Endothelial cell of hepatic sinusoid (primary cell): ENCODE measurements around the gene MAPK12.
"Not testable (repeated sequence)": the region's sequence is repeated elsewhere in the genome, so short reads cannot be mapped to it uniquely, and the experiment has no call there.

Source experiments
- in situ Hi-C: cut with HindIII; loops from 2 replicates; pipeline ENCODE4 v1.10.0; 2017; ENCODE audit warnings: low sequenced_read_pairs

MAPK12 gene

DNA sequence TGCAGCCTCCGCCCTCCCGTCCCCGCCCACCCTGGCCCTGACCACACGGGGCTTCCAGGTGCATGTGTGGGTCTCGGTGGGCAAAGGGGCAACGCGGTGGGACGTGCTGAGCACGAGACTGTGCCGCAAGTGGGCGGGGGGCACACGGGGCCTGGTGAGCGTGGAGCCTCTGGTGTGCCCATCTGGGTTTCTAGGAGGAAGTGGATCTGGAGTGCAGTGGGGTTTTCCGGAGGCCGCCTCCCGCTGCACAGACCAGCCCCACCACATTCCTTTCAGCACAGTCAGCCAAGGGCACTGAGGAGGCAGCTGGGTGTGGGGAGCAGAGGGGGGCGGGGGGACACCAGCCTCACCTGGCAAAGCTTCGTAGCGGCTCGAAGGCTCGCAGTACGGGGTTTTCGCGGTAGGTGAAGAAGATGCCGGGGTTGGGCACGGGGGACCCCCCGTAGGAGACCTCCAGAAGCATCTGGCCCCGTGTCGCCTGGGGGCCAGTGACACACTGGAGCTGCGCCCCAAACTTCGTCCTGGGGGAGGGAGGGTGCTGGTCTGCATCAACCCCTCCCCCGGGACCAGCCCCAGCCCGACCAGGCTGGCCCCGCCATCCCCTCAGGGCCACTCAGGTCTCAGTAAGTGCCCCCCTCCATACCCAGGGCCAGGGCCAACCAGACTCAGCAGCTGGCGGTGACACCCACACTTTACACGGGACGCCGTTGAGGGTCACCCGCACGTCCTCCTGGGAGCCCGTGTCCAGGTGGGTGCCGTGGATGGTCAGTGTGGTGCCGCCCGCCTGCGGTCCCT is 21.1 kb upstream of the MAPK12 start:
- in situ Hi-C loops: loop anchor here (10.0 kb wide), 1 partner anchor 72 kb away; no protein-coding TSS in a partner anchor

- in situ Hi-C loops: loop anchor here (10.0 kb wide), 1 partner anchor 73 kb away; no protein-coding TSS in a partner anchor
Measured at GRCh38 chr22:50281957-50282356, 20.5 kb upstream of the MAPK12 start.

DNA sequence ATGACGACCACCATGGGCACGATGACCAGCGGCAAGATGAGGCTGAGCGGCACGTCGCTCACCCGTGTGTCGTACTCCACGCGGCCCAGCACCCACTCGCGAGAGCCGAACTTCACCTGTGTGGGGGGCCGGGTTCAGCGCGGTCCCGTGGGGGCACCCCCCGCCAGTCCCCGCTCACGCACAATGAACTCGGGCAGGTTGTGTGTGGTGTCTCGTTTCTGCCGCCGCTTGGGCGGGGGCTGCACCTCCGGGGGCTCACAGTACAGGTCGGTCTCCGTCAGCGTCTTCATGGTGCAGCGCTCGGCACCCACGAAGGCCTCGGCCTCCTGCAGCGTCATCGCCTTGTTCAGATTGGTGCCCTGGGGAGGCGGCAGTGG is 19.9 kb upstream of the MAPK12 start:
- in situ Hi-C loops: loop anchor here (10.0 kb wide), 1 partner anchor 73 kb away; no protein-coding TSS in a partner anchor

- in situ Hi-C loops: loop anchor here (10.0 kb wide), 1 partner anchor 74 kb away; no protein-coding TSS in a partner anchor
Measured at GRCh38 chr22:50280708-50281383, 19.4 kb upstream of the MAPK12 start.

GRCh38 chr22:50280022-50280707 is 18.7 kb upstream of the MAPK12 start:
- in situ Hi-C loops: loop anchor here (10.0 kb wide), 1 partner anchor 75 kb away; no protein-coding TSS in a partner anchor

- in situ Hi-C loops: no loop called here
Measured at GRCh38 chr22:50278956-50279619, 17.6 kb upstream of the MAPK12 start.

GRCh38 chr22:50278461-50278860 is 17.0 kb upstream of the MAPK12 start:
- in situ Hi-C loops: no loop called here

DNA sequence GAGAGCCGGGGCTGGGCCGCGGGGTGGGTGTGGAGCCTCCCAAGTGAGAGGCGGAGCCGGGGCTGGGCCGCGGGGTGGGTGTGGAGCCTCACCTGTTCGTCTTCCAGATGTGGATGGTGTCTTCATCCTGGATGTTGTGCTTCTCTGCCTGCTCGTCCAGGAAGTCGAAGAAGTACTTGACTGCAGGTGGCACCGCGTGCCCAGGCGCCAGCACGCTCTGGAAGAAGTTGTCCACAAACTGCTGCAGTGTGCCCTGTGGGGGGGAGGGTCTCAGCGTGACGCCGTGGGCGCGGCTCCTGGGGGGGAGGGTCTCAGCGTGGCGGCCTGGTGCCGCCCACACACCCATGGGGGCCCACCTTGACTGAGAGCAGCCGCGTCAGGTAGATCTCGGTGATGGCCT is 16.3 kb upstream of the MAPK12 start:
- in situ Hi-C loops: no loop called here

DNA sequence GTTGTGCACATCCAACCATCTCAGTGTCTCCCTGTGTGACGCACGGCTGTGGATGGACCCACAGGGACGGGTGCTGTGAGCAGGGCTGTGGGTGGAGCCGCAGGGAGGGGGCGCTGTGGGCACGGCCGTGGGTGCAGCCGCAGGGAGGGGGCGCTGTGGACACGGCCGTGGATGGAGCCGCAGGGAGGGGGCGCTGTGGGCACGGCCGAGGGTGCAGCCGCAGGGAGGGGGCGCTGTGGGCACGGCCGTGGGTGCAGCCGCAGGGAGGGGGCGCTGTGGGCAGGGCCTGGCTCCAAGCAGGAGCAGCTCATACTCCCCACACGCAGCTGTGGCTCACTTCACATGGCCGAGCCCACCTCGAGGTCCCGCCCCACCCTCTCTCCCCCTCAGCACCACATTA is 14.7 kb upstream of the MAPK12 start:
- in situ Hi-C loops: no loop called here

DNA sequence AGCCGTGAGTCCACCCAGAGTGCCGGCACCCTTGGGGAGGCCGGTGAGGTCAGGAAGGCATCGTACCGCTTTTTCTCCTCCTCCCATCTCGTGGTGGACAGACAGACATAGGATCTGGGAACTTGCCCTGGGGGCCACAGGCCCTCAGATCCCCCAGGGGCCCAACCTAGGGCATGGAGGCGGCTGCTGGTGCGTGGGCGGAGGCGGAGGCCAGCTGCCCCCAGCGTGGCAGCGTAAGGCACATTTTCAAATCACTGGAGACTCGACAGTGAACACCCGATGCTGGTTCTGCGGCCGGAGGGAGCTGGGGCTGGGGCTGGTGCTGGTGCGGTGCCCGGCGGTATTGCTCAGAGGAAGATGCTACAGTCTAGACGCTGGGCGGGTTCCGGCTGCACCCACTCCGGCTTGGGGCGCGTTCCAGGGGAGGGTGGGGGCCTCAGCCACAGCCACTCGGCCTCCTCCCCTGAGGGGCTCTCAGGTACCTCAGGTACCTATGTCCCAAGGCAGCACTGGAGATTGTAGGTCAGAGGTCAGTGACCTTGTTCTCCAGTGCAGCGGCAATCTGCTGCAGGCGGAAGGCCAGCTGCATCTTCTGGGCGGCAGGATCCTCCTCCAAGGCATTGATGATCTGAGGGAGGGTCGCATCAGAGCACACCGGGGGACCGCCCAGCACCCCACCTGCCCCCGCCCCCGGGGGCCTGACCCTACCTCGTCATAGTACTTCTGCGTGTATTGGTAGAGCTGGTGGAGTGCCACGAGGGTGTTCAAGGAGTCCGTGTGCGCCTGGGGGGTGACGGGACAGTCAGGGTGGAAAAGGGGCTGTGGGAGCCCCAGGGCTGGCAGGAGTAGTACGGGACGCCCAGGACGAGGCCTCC is 13.9 kb upstream of the MAPK12 start:
- in situ Hi-C loops: no loop called here

DNA sequence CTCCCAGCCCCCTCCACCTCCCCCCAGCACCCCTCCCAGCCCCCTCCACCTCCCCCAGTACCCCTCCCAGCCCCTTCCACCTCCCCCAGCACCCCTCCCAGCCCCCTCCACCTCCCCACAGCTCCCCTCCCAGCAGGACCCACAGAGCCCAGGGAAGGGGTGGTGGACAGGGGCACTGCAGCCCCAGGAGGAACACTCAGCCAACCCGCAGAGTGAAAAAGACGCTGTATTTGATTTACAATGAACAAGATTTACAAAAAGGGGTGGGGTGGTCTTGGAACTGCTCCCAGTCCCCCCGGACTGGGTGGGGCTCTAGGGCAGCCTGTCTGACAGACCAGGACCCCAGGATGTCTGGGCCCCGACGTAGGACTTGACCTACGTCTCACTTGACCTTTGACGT is 13.3 kb upstream of the MAPK12 start:
- in situ Hi-C loops: no loop called here

DNA sequence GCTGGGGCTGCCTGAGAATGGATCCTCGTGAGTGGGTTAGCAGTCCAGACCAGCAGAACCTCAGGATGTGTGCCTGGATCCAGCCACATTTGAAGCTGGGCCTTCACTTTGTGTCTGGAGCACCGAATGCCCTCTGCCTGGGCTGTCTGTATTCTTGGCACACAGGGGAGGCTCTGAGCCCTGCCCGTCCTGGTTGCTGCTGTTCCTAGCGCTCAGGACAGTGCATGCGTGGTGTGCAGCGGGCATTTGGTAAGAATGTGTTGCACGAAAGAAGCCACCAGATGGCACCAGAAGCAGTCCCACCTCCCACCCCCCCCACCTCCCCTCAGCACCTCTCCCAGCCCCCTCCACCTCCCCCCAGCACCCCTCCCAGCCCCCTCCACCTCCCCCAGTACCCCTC is 12.8 kb upstream of the MAPK12 start:
- in situ Hi-C loops: no loop called here

DNA sequence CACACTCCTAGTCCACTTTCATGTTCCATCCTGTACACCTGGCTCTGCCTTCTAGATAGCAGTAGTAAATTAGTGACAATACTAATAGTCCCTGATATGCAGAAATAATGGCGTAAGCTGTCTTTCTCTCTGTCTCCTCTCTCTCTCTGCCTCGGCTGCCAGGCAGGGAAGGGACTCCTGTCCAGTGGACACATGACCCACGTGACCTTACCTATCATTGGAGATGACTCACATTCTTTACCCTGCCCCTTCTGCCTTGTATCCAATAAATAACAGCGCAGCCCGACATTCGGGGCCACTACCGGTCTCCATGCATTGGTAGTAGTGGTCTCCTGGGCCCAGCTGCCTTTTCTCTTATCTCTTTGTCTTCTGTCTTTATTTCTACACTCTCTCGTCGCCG is 12.3 kb upstream of the MAPK12 start:
- in situ Hi-C loops: not testable (repeated sequence)

GRCh38 chr22:50273352-50273751 is 11.9 kb upstream of the MAPK12 start:
- in situ Hi-C loops: not testable (repeated sequence)

DNA sequence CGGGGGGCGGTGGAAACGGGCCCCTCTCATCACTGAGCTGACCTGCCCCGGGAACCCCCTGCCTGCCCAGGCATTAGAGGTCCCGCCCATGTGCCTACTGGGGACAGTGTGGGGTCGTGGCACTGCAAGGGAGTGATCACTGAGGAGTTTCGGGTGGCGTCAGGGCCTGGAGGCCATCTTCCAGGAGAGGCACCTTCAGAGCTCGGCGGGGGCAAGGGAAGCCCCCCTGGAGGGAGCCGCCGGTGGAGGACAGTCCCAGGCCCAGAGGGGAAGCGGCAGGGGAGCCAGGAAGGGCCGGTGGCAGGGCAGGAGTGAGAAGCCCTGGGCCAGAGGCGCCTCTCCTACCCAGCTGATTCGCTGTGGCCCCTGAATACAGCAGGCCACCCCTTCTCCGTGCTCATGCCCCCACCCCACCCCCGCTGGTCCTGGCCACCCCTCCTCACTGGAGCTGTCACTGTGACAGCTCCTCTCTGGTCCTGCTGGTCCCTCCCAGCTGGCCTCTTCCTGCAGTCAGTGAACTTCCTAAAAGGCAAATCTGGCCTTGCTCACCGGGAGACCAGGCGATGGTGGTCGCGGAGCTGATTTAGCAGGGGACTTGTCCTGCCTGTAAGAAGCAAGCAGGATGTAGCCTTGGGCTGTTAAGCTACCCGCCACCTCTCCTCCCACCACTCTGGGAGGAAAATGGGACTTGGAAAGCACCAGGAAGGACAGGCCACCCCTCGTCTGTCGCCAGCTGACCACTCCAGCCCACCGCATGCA is 10.7 kb upstream of the MAPK12 start:
- in situ Hi-C loops: no loop called here

DNA sequence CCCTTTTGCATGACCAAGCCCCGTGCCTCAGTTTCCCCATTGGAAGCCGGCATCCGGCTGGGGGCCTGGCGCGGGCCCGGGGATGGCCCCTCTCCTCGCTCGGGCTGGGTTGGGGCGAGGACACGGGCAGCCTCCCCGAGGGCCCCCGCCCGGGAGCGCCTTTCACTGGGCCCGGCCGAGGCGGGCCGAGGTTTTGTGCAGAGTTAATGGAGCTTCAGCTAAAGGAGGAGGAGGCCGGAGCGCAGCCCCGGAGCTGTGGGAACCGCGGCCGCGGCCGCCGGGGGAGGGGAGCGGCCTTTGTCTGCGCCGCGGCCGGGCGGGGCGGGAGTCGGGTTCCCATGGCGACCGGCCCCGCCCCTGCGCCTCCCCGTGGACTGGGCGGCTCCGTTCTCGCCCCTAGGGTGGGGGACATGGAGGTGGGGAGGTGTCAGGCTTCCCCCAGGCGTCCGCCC is 10.1 kb upstream of the MAPK12 start:
- in situ Hi-C loops: no loop called here

DNA sequence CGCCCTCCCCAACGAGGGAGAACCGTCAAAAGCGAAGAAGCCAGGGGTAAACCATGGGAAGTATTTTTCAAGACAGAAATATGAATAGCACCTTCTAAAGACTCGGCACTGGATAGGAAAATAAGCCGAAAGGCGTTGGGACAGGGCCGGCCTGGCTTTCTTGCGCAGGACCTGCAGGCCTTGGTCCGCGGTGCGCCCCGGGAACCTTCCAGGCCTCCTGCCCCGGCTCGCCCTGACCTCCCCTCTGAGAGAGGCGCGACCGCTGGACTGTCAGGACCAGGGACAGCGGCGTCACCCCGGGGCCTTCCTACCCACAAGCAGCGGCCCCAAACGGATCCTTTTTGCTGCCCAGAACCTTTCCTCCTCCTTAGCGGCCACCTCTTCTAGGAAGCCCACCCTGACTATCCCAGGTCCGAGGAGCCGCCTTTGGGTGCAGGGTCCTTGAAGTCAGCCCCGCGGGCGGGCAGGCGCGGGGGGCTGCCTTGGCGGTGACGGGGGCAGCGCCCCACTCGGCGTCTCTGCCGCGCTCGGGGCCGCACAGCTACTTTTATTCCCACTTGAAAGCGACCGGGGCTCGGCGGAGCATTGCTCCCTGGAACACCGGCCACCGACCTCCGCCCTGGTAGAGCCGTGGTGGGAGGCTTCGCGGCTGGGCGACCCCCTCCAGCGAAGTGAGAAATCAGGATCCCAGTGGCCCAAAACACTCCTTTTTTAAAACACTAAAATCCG is 9.3 kb upstream of the MAPK12 start:
- in situ Hi-C loops: no loop called here

DNA sequence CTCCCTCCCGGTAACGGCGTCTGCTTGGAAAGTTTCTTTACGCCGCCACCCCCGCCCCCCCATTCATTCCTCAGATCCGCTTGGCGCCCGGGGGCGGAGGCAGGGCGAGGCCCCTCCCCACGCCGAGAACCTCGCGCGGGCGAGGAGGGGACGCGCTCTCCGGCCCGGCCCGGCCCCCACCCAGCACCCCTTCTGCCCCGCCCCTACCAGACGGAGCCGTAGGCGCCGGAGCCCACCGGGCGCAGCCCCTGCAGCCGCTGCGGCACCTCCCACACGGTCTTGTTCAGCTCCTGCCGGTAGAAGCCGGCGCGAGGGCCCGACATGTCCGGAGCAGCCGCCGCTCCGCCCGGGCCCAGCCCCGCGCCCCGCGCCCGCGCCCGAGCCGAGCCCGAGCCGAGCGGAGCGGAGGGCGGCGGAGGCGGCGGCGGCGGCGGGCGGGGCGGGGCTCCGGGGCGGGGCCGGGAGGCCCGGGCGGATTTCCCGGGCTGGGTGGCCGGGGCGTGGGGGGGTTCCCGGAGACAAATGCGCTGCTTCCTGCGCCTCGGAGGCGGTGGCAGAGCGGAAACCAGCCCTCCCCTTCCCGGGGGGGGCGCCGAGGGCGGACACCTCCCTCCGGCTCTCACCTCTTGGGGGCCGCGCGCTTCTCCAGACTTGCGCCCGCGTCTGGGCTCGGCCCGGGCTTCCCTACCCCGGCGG is 8.6 kb upstream of the MAPK12 start, which contains the start of gene MAPK11:
TSS of gene MAPK11 (minus strand) at position 411 of the 696 bp plus-strand sequence. CDS start at position 323, 88 bp downstream.
- in situ Hi-C loops: no loop called here
